ENCODE results near the gene SERPINA3. TPM values are rescaled to one million over a fixed set of nuclear protein-coding genes. Genes with fewer than 3 reads are reported as not detected.

SERPINA3 gene
- total and polyA plus RNA-seq, 2 of the 8 experiments (the other 6 are each of a cell fraction or from before 2014, with no cell fraction given) = not detected

DNA sequence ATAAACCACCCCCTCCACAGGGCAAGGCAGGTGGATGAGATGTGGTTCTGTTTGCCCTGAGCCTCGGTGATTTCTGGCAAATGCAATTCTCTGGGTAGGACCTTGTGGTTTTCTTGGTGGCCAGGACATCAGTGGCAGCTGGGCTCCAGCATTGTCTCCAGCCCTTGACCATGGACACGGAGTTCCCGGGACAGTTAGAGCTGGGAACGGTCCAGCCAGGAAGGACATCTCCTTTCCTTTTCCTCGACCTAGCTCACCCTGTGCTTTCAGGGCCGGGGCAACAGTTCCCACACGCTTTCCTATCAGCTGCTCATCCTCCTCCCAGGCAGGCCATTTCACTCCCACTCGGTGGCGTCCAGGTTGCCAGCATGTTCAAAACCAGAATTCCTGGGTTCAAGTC lies 41.8 kb upstream of the SERPINA3 start:
- Histone ChIP-seq H2BK15ac (ENCODE audit: low read length) (no peak overlapping the region), H4K5ac (ENCODE audit: insufficient read length, low read depth, low read length) (no peak overlapping the region), H3K4me3 (ENCODE audit: extremely low read depth in 1 of 4, insufficient read depth in 2 of 4, low read depth in 3 of 4, low read length in 4 of 4) (no peak overlapping the region), H4K20me1 (replicated peaks in 1 of 2; ENCODE audit: control insufficient read depth in 1 of 2, insufficient read depth in 2 of 2, low read length in 2 of 2) (no peaks in the 10 kb centered on the region), H2BK5ac (ENCODE audit: low read depth, low read length) (no peak overlapping the region), H2BK12ac (ENCODE audit: low read depth, low read length) (no peak overlapping the region), H3K23ac (ENCODE audit: insufficient read length) (no peak overlapping the region), H3K14ac (ENCODE audit: insufficient read length) (no peak overlapping the region), H3K4me2 (ENCODE audit: insufficient read depth in 1 of 2, low read depth in 2 of 2, low read length in 2 of 2) (no peak overlapping the region), H4K8ac (ENCODE audit: extremely low read depth, insufficient read depth, low read length) (no peak overlapping the region), H4K91ac (replicated peaks; ENCODE audit: insufficient read length, low read length) (no peak overlapping the region), H3K9me3 (ENCODE audit: insufficient read depth in 2 of 2, low read depth in 1 of 2, low read length in 1 of 2) (no peaks in the 10 kb centered on the region), H3K56ac (replicated peaks; ENCODE audit: insufficient read length, low read depth, low read length) (no peak overlapping the region), H3K36me3 (ENCODE audit: control insufficient read depth in 2 of 4, insufficient read depth in 4 of 4, low read length in 3 of 4) (no peaks in the 10 kb centered on the region), H2AFZ (ENCODE audit: low read length) (no peak overlapping the region), H2AK5ac (ENCODE audit: low read depth, low read length) (no peak overlapping the region), H2BK120ac (replicated peaks; ENCODE audit: low read depth, low read length) (no peak overlapping the region), H3K23me2 (ENCODE audit: low read depth, low read length) (no peaks in the 10 kb centered on the region), H3K18ac (ENCODE audit: extremely low read depth, low read length) (no peak overlapping the region), H3K79me2 (ENCODE audit: control insufficient read depth in 1 of 2, insufficient read depth in 2 of 2, low read length in 2 of 2) (no peaks in the 10 kb centered on the region), H3K9ac (replicated peaks in 1 of 4; ENCODE audit: extremely low read depth in 1 of 4, low read depth in 3 of 4, low read length in 3 of 4) (no peak overlapping the region), H3K79me1 (ENCODE audit: low read depth, low read length) (no peaks in the 10 kb centered on the region), H3K27ac (ENCODE audit: low read depth, low read length) (no peak overlapping the region), H3K4ac (replicated peaks; ENCODE audit: insufficient read length, low read depth, low read length) (no peak overlapping the region), H3K27me3 (replicated peaks in 1 of 4; ENCODE audit: control insufficient read depth in 3 of 4, extremely low read depth in 1 of 4, insufficient read depth in 3 of 4, low read length in 3 of 4) (no peaks in the 10 kb centered on the region), H3K4me1 (replicated peaks in 1 of 4; ENCODE audit: control insufficient read depth in 3 of 4, insufficient read depth in 4 of 4, low read length in 3 of 4) (no peaks in the 10 kb centered on the region), H2BK20ac (ENCODE audit: low read length) (no peak overlapping the region)
- DNase-seq (ENCODE audit: low read depth in 1 of 2, low spot score in 2 of 2) = no peak
- ChIA-PET CTCF (ENCODE audit: partially characterized antibody) (interaction anchor here (0.7 to 2.1 kb wide), 5 partner anchors 11 to 264 kb away, joined by 3 to 9 read pairs (median 3); partner anchors contain the start of gene SERPINA5), POLR2A (ENCODE audit: partially characterized antibody) (no interaction called here)
- no peak for FAIRE-seq
- 88% methylated on average over 9 of the region's 9 CpGs; no CpG with 5 or more reads in 1 of the 2 experiments for WGBS, 2 experiments (ENCODE audit: extremely low coverage in 1 of 2, insufficient coverage in 1 of 2, insufficient read length in 1 of 2, insufficient replicate concordance in 2 of 2, low coverage in 1 of 2, low lambda C conversion rate in 2 of 2, missing lambda C conversion rate in 1 of 2)
- TF ChIP-seq, protein P1, sequence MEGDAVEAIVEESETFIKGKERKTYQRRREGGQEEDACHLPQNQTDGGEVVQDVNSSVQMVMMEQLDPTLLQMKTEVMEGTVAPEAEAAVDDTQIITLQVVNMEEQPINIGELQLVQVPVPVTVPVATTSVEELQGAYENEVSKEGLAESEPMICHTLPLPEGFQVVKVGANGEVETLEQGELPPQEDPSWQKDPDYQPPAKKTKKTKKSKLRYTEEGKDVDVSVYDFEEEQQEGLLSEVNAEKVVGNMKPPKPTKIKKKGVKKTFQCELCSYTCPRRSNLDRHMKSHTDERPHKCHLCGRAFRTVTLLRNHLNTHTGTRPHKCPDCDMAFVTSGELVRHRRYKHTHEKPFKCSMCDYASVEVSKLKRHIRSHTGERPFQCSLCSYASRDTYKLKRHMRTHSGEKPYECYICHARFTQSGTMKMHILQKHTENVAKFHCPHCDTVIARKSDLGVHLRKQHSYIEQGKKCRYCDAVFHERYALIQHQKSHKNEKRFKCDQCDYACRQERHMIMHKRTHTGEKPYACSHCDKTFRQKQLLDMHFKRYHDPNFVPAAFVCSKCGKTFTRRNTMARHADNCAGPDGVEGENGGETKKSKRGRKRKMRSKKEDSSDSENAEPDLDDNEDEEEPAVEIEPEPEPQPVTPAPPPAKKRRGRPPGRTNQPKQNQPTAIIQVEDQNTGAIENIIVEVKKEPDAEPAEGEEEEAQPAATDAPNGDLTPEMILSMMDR (IDR thresholded peaks at IDR 0.05; ENCODE audit: control extremely low read depth in 1 of 3, insufficient read depth in 1 of 3, low read depth in 1 of 3, low read length in 3 of 3) = no peak
- TF ChIP-seq PHF8 (conservative IDR thresholded peaks at IDR 0.05; ENCODE audit: low read depth, low read length) (no peak), SIX5 (IDR thresholded peaks at IDR 0.05; ENCODE audit: low read depth, low read length) (no peak), CTBP2 (IDR thresholded peaks at IDR 0.05; ENCODE audit: borderline replicate concordance, insufficient read depth, insufficient read length, low read length) (no peak), ASH2L (IDR thresholded peaks at IDR 0.05; ENCODE audit: low read length) (no peak), ATF2 (IDR thresholded peaks at IDR 0.05; ENCODE audit: low read length) (no peak), POU5F1 (IDR thresholded peaks at IDR 0.05; ENCODE audit: low read depth, low read length) (no peak)
